HG03175 (cell line): Measurements from ENCODE around the gene CES4A.
A peak's percentile ranks its signal among the peaks of the same experiment; 100 is the strongest.

Source experiments
- ATAC-seq: cut with Tn5 transposase; IDR thresholded peaks from one replicate; pipeline ENCODE4 v1.9.1; 2021; ENCODE audit warnings: mild to moderate bottlenecking, moderate library complexity; ENCODE audit not compliant: unreplicated experiment

The CES4A gene

DNA sequence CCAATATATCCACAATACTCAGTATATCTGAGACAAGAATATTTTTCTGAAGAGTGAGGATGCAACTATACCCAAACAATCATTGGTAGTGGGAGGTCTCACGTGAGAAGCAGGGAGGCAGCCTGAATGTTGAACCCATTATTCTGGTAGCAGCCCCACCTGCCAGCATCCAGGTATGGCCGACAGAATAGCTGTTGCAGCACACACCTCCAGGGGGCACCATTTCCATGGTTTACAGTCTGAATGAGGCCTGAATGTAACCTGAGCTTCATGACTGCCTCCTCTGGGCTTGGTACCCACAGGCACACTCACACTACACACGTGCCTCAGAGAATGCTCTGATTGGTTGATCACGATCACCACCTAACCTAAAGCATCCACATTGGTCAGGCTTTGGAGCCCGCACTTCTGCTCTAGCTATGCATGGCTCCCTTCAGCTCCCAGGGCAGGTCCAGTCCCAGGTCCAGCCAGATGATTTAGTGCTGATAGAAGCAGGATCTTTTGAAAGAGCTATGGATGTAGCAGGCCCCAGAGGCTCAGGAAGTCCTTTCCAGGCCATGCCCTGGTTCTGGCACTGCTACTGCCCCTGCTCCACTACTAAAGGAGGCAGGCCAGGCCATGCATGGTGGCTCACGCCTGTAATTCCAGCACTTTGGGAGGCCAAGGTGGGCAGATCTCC is 29.6 kb downstream of the CES4A start:
- ATAC-seq: peak; percentile 91

DNA sequence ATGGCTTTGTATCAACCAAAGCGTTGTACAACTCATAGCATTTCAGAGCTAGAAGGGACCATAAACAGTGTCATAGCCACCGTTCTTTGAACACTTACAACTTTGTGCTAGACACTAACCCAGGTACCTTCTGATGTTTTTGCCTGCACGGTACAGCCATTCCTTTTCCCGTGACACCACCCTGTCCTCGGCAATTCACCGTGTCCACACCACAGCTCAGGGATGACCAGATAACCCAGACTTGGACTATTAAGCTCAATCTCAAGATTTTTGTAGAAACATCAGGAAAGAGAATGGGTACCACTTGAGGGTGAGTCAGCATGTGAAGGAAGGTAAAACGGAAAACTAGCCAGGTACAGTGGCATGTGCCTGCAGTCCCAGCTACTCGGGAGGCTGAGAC is 30.8 kb downstream of the CES4A start:
- no peak for ATAC-seq

DNA sequence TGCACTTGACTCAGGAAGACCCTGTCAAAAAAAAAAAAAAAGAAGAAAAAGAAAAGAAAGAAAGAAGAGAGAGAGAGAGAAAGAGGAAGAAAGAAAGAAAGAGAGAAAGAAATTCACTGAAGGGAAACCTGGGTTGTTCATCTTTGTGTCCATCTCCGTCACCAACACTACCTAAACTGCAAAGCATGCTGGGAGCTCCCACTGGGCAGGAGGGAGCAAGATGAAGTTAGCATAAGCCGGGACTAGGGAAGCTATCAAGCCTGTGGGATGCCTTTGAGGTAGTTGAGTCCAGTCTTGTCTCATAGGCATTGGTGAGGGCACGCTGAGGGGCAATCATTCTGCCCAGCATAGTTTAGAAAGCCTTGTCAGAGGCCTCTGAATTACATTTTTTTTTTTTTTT is 32.9 kb downstream of the CES4A start:
- no peak for ATAC-seq

DNA sequence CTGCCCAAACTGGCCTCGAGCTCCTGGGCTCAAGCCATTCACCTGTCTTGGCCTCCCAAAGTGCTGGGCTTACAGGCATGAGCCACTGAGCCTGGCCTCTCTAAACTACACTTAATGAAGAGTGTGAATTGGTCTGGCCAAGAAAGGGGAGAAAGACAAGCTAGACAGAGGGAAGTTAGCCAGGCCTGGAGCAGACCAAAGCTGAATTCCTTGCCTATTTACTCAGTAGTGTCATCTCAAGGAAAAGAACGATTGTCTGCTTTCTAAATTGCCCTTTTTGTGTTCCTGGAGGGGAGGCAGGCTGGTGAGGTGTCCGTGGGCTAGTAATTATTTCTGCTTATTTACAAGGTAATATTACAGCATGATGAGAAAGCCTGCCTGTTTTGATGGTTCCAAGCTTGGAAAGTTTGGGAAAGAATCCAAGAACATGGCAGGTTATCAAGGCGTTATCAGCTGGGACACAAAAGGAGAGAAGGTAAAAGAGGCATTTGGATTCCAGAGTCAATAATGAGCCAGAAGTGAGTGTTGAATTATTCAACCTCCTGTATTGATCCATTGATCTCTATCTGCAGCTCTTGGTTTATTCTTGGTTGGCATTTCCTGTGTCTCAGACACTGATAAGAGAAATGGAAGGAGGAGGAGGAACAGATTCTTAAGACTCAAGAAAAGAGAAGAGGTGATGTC is 34.3 kb downstream of the CES4A start:
- ATAC-seq: no peak

DNA sequence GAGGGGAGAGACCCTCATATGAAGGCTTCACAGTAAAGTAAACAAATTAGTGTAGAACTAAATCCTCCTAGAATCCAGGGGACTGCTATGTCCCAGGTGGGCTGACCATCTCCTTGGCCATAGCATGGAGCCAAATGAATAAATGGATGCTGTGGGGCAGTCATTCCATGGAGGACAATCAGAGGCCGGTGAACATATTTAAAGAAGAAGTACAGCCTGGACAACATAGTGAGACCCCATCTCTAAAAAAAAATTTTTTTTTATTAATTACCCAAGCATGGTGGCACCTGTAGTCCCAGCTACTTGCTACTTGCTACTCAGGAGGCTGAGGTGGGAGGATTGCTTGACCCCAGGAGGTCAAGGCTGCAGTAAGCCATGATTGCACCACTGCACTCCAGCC is 35.3 kb downstream of the CES4A start:
- ATAC-seq: no peak

DNA sequence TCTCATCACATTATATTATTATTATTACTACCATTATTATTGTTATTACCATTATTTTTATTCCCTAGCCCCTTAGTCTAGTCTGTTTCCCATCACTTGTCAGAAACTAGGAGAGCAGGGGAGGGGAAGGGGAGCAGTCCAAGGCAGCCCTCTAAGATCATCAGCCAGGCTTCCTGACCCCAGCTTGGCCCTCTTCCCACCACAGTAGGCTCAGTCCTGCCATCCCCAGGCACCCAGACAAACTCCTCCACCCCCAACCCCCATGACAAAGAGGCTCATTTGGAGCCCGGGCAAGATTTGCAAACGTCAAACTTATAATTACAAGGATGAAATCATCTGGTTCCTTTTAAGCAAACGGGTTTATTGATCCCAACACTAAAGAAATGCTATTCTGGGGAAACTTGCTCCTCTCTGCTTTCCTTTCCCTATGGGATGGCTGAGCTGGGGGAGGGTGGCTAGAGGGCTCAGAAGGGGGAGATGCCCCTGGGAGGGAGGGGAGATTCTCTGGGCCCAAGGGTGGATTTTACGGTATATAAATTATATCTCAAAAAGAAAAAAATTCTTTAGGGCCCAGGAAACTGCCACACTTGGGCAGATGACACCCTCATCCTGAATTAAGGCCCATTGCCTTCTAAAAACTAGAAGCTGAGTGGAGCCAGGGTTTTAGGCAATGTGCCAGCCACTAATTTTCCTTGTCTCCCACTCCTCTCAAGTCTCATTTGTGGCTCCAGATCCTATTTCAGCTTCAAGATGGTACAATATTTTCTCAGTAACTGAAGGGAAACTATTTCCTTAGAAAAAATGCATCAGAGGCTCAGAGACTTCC is 36.2 kb downstream of the CES4A start:
- no peak for ATAC-seq

DNA sequence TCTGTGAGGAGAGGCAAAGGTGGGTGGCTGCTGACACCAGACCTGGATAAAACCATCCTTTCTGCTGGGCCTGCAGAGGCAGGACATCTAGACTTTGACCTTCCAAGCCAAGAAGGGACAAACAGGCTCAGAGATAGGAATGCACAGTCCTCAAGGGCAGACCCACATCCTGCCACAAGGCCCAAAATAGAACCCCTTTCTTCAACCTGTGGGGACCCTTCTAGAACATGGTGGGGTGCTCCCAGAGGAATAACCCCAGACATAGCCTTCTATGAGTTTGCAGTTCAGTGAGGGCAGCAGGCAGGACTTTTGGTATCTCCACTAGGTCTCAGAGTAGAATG is 36.8 kb downstream of the CES4A start:
- no peak for ATAC-seq

DNA sequence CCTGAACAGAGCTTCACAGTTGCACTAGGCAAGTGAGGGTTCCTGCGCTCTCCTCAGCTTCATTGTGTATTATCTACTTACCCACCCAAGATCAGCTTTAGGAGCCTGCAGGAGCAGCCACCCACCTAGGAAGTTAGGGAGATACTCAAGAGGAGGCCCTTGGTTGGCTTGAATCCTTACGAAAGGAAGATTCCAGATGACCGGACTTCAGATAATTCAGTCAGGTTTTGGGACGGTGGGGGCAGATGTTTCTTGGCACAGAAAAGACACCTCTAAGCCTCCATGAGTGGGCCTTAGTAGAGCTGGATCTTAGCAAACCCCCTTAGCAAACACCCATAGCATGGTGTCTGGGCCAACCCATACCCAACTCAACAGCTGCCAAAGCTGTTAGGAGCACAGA is 38.2 kb downstream of the CES4A start:
- ATAC-seq: no peak

DNA sequence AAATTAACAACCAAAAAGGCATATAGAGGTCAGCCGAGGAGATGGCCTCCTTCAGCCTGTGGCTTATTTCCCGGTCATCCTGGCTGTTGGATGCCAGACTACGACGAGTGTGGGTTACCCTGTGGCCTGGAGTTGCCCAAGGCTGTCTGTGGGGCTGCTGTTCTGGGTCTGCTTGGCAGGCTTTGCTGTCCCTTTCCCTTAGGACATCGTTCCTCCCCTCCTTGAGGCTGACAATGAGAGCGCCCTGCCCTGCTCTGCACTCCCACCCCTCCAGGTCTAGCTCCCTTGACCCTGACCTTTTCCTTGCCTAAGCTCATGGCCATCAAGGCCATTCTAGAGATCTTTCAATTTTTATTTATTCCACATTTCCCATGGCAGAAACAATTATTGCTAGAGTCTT is 38.7 kb downstream of the CES4A start:
- no peak for ATAC-seq

DNA sequence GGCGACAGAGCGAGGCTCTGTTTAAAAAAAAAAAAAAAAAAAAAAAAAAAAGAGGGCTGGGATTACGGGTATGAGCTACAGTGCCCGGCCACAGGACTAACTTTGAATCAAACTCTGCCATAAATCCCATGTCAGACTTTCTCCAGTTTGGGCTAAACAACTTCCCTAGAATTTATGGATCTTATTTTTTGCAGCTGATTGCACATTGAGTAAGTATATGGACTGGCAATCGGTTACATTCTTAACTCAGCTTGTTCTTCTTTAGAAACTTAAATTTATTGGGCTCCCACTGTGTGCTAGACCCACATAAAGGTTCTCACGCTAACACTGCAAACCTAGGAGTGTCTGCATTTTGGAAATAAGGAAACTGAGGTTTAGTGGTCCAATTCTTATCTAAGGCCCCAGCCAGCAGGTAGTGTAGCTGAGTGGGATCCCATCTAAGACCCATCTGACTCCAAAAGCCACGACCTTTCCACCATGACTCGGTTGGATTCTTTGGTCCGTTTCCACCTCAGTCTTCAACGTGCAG is 39.8 kb downstream of the CES4A start:
- ATAC-seq: no peak

DNA sequence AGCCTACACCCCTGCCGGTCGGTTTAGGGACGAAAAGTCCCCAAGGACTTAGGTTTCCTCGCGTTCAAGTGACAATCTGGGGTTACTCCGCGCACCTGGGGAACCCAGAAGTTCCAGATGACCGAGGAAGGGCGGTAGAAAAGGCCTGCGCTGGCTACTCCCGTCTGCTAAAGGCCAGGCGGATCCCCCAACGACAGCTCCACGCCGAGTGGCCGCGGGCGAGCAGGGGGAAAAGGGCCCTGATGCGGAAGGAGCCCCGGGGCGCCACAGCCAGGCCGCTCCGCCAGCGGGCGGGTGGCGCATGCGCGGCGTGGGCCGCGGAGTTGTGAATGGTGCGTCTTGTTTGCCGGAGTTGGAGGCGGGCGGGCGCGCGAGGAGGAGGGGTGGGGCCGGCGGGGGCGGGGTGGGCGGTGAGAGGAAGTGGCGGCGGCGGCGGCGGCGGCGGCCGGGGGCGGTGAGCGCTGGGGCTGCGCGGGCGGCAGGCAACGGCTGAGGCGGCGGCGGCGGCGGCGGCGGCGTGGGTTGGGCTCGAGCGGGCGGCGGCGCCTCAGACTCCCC is 40.4 kb downstream of the CES4A start, which contains the start of gene CBFB:
Gene CBFB, plus strand, starts transcription at position 454 of the 558 bp plus-strand sequence. CDS start 259 bp downstream, outside the sequence.
- ATAC-seq: peak; percentile 84

DNA sequence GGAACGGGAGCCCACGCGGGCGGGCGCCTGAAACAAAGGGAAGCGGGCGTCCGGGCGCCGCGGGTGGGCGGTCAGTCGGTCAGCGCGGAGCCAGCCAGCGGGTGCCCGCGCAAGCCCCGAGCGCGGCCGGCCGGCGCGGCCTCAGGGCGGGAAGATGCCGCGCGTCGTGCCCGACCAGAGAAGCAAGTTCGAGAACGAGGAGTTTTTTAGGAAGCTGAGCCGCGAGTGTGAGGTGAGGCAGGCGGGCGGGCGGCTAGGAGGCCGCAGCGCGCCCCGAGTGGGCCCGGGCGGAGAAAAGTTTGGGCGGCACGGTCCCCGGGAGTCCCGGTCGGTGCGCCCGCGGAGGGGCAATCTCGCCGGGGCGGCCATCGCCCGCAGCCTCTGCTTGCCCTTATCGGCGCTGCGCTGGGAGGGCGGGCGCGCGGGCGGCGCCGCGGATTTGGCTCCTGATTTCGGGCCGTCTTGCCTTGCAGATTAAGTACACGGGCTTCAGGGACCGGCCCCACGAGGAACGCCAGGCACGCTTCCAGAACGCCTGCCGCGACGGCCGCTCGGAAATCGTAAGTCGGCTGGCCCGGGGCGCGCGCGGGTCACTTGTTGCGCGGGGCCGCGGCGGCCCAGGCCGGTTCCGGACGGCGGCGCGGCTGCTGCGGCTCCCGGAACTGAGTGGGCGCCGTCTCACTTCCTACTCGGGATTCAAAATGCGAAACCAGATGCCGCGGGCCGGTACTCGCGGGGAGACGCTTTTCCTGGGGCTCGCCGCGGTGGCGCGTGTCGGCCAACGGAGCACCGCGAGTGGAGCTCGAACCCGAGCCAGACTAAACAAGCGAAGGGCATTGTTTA is 41.1 kb downstream of the CES4A start:
- ATAC-seq: peak; percentile 32

DNA sequence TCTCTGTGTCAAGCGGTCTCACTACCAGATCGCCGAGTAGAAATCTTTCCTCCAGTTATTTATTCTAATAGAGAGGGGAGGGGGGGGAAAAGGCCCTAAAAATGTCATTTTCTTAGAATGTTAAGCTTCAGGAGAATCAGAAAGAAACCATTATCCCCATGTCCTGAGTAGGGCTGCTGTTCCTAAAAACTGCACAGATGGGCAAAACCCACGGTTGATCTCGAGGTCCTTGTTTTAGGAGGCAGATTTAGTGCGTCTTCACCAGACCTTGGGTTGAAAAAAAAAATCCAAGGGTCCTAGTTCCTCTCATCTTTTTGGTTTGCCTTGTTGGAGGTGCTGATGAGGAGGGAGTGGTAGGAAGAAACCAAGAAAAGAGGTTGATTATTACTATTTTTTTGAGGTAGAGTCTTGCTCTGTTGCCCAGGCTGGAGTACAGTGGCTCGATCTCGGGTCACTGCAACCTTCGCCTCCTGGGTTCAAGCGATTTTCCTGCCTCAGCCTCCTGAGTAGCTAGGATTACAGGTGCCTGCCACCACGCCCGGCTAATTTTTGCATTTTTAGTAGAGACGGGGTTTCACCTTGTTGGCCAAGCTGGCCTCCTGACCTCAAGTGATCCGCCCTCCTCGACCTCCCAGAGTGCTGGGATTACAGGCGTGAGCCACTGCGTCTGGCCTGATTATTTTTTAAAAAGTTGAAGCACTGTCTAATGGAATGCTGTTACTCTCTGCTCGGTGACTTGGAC is 42.0 kb downstream of the CES4A start:
- ATAC-seq: no peak

DNA sequence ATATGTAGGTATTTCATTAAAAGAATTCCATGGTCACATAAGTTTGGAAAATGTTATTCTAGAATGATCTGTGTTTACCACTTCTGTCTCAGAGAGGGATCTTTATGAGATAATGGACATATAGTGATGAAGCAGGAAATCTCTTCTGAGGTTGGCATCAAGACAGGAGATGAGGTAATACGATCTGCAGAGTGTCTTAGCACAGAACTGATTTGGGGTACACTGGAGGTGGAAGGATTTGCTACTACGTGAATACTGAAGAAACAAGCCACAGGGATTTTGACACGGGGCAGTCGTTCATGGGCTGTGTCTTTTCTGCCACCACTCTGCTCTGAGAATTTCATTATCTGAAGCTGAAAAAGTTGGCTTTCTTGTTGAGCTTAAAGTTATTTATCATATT is 46.1 kb downstream of the CES4A start:
- ATAC-seq: no peak

DNA sequence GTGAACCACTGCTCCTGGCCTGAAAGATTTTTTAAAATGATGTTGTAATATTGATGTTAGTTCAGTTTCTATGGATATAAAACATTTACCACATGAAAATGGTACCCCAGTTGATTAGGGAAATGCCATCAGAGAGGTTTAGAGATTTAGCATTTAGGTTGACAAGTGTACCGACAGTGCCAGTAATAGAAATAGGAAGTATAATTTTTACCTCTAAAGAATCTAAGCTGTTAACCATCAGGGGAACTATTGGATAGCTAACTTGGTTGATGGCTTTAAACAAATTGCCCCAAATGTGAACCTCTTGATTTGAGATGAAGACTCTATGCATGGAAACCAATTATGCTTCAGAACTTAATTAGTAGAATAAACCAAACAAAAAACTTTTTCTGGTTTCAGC is 47.0 kb downstream of the CES4A start:
- ATAC-seq: no peak

DNA sequence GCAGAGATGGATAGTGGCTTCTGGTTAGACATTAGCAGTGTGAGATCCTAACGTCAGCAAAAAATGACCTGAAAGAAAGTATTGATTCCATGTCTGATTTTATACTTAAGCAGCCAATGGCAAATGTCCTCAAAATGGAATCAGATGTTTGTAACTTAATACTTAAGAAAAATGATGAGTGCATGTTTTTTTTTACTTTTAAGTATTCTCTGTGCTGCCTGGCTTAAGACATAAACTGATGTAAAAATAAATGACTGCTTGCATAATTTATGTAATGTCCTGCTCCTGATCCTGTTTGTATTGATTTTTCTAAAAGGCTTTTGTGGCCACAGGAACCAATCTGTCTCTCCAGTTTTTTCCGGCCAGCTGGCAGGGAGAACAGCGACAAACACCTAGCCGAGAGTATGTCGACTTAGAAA is 47.9 kb downstream of the CES4A start:
- ATAC-seq: no peak

DNA sequence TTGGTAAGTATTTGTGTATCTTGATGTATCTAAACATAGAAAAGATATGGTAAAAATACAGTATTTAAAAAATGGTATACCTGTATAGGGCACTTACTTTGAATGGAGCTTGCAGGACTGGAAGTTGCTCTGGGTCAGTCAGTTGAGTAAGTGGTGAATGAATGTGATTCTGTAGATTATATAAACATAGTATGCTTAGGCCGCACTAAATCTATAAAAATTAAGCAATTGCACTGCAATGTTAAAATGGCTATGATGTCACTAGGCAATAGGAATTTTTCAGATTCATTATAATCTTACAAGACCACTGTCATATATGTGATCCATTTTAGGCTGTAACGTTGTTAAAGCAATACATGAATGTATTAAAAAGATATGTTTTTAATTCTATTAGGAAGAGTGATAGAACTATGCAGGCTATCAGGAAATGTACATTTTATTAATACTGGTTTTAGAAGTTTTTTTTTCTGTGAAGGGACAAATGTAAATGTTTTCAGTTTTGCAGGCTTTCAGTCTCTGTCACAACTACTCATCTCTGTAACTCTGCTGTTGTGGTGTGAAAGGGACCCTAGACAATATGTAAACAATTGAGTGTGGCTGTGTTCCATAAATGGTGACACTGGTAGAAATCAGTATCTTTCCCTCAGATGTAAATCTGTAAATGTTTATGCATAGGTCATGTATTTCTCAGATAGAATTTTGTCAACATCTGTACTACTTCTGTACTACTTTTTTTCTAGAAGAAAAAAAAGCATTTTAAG is 51.1 kb downstream of the CES4A start:
- ATAC-seq: peak; percentile 52

DNA sequence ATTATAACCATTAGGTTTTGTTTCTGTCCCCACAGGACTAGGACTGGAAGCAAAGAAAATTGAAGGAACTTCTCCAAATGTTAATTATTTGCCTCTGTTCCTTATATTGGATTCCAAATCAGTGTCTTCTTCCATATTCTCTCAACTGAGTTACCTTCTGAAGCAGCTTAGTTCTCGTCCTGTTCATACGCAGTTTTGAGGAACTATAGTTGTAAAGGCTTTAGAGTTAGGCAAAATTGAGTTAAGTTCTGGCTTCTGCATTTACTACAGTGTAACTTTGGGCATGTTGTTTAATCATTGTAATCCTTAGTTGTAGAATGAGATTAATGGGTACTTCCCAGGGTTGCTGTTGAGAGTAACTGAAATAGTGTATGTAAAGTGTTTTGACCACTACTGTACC is 51.8 kb downstream of the CES4A start:
- ATAC-seq: no peak

DNA sequence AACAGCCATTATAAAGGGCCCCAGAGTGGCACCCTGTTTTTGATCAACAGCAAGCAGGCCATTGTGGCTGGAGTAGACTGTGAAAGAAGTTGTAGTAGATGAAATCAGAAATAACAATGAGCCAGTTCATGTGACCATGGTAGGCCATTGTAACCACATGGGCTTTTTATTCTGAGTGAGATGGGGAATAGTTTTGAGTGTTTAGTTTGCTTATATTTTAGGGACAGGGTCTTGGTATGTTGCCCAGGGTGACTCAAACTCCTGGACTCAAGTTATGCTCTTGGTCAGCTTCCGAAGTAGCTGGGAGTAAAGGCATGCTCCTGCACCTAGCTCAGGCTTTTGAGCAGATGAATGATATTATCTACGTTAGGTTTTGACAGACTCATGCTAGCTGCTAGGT is 52.5 kb downstream of the CES4A start:
- ATAC-seq: no peak
